Stimulated activated CD4-positive, alpha-beta T cell treated with anti-CD3 and anti-CD28 coated beads, TNF-alpha, amount 100 ng/mL, for 48 hours (primary cell): ENCODE measurements around the gene KNDC1.
"Not testable (repeated sequence)": the region's sequence is repeated elsewhere in the genome, so short reads cannot be mapped to it uniquely, and the experiment has no call there.

Source experiments
- DNase-seq, 3 donors: peaks; one replicate each; pipeline ENCODE4 v3.0.0-alpha.2; 2020; ENCODE audit warnings: low read depth in 3 of 3

KNDC1 gene

DNA sequence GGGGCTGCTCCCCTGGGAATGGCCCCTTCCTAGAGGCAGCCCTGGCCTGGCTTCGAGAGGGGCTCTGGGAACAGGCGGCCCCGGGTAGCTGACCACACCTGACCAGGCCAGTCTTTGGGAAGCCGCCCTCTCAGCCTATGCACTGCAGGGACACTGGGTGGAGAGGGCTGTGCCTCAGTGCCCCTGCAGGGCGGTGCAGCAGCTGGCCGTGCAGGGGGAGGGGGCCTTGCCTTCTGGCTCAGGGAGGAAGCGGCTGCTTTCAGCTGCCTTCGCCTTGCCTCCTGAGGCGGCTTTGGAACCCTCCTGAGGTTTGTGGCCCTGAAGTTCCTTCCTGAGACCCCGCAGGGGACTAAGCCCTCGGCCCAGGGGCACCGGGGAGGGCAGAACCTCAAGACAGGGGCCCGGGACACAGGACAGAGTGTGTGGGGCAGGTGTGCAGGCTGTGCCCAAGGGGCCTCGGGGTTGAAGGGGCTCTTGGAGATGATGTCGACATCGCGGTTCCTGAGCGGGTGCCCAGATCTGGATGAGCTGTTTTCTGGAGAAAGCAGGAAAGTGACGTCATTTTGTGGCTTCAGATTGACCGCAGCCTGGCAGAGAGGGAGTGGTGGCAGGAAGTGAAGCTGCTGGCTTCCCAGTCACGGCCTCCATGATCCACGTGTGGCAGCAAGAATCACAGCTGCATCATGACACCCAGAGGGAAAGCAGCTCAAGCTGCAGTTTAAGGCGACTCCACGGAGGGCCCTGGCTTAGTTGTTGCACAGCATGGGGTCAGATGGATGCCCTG, 99.0 kb downstream of the KNDC1 start:
- DNase-seq, result peak; percentile 86 to 95 (median 87)

DNA sequence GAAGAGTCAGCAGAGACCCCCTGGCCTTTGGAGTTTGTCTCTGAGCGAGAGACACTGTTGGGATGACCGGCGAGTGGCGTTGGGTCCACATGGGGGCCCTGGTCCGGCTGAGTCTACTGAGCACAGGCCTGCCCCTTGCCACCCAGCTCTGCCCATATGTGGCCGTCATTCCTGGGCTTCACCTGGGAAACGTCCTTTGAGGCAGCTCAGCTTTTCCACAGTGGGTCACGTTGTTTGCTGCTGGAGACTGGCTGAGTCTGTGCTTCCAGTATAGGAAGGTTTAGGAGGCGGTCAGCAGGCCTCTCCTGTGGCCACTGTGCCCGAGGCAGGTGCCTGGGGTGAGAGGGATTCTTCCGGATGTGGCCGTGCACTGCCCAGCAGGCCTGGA, 99.6 kb downstream of the KNDC1 start:
- no peak for DNase-seq

- DNase-seq, result peak in 2 of 3 donors; percentile 62 to 66
Observed at GRCh38 chr10:133260895-133261725, 101.1 kb downstream of the KNDC1 start.

- DNase-seq, result peak; percentile 72 to 84 (median 78)
Observed at GRCh38 chr10:133261726-133262325, 101.8 kb downstream of the KNDC1 start.

DNA sequence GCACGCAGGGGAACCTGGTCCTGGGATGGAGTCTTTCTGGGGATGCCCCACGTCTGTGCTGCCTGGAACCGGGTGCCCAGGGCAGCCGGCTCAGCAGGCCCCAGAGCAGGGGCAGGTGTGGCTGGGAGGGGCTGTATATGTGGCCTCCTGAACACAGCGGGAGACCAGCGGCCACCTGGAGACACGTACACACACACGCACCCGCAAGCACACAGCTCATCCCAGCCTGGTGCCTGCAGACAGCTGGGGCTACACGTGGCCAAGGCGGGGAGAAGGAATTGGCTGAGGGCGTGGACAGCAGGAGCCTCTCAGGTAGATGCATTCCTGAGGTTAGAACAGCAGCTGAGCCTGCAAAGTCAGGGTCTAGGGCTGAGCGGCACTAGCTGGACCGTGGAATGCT, 102.7 kb downstream of the KNDC1 start:
- DNase-seq, result no peak

- DNase-seq, result no peak
Observed at GRCh38 chr10:133263674-133264073, 103.7 kb downstream of the KNDC1 start.

DNA sequence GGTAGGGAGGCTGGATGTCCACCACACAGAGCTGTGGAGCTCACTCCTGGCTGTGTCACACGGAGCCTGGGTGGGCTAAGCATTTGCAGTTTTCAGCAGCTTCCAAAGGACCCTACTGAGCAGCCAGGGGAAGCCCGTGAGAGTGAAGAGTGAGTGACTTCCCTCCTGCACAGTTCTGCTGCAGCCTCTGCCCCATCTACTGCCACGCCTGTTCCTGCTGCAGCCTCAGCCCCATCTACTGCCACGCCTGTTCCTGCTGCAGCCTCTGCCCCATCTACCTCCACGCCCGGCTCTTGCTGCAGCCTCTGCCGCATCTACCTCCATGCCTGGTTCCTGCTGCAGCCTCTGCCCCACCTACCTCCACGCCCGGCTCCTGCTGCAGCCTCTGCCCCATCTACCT, 104.4 kb downstream of the KNDC1 start:
- no peak for DNase-seq

- DNase-seq, result not testable (repeated sequence)
Observed at GRCh38 chr10:133265052-133265451, 105.0 kb downstream of the KNDC1 start.

DNA sequence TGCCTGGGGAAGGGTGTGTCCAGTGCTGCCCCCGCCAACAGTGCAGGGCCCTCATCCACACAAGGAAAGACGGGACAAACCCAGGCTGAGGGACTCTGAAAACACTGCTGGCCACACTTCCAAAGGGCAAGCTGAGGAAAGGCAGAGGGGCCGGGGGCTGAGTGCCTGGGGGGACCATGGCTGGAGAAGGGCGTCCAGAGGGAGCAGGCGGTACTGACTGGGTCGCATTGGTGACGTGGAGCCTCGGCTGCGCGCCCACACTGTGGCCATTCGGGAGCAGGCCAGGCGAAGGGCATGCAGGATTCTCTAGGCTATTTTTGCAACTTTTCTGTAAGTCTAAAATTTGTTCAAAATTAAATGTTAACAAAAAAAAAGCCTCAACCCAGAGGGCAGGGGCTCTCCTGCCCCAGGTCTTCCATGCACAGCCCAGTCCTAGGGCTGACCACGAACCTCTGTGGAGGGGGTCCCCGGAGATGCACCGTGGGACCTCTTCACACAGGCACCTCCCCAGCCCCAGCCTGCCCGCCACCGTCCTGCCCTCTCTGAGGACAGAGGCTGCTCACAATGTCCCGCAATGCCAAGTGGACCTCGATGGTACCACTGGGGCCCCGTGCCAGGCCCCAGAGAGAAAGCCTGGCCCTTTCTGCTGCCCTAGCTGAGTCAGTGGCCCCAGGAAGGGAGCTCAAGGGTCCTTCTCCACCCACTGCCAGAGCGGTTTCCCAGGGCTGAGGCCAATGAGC, 106.2 kb downstream of the KNDC1 start:
- no peak for DNase-seq

GRCh38 chr10:133267293-133267692, 107.3 kb downstream of the KNDC1 start:
- DNase-seq, result no peak

- no peak for DNase-seq
Observed at GRCh38 chr10:133267829-133268228, 107.8 kb downstream of the KNDC1 start.

GRCh38 chr10:133268532-133268931, 108.5 kb downstream of the KNDC1 start:
- DNase-seq, result no peak

GRCh38 chr10:133269367-133269766, 109.3 kb downstream of the KNDC1 start:
- DNase-seq, result no peak

- DNase-seq, result no peak
Observed at GRCh38 chr10:133270204-133270603, 110.2 kb downstream of the KNDC1 start.

DNA sequence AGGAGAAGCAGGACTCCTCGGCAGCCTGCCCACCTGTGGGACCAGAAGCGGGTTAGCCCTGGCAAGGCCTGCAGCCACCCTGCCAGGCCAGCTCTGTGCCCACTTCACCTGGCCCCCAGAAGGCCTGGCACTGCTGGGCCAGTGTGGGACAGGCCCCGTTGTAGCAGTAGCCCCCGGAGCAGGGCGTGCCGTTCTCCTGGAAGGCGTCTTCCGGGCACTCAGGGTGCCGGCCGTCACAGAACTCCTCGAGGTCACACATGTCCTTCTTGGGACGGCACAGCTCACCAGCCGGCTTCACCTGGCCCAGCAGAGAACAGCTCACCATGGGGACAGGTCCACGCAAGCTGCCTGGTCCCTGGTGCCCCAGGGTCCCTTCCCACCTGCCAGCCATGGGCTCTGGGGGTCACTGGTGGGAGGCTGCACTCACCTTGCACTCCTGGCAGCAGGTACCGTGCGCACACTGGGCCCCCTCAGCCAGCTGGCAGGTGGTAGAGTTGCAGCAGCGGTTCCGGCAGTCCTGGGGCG, 110.8 kb downstream of the KNDC1 start:
- DNase-seq, result no peak

GRCh38 chr10:133271521-133272300, 111.7 kb downstream of the KNDC1 start:
- DNase-seq, result no peak

GRCh38 chr10:133272301-133272963, 112.4 kb downstream of the KNDC1 start:
- no peak for DNase-seq

- no peak for DNase-seq
Observed at GRCh38 chr10:133272964-133273420, 113.0 kb downstream of the KNDC1 start.

GRCh38 chr10:133273534-133274143, 113.6 kb downstream of the KNDC1 start:
- DNase-seq, result no peak
